Stimulated activated CD4-positive, alpha-beta T cell treated with anti-CD3 and anti-CD28 coated beads, Interleukin-15, amount 100 ng/mL, for 24 hours (primary cell): Measurements from ENCODE around the gene ZNF628.
A peak's percentile ranks its signal among the peaks of the same experiment; 100 is the strongest.

ENCODE experiments used
- DNase-seq: peaks from one replicate; pipeline ENCODE4 v3.0.0-alpha.2; 2020

Gene ZNF628

GRCh38 chr19:55502197-55502952 is 26.0 kb downstream of the ZNF628 start:
- DNase-seq: no peak

GRCh38 chr19:55503157-55503501 is 26.7 kb downstream of the ZNF628 start:
- no peak for DNase-seq

DNA sequence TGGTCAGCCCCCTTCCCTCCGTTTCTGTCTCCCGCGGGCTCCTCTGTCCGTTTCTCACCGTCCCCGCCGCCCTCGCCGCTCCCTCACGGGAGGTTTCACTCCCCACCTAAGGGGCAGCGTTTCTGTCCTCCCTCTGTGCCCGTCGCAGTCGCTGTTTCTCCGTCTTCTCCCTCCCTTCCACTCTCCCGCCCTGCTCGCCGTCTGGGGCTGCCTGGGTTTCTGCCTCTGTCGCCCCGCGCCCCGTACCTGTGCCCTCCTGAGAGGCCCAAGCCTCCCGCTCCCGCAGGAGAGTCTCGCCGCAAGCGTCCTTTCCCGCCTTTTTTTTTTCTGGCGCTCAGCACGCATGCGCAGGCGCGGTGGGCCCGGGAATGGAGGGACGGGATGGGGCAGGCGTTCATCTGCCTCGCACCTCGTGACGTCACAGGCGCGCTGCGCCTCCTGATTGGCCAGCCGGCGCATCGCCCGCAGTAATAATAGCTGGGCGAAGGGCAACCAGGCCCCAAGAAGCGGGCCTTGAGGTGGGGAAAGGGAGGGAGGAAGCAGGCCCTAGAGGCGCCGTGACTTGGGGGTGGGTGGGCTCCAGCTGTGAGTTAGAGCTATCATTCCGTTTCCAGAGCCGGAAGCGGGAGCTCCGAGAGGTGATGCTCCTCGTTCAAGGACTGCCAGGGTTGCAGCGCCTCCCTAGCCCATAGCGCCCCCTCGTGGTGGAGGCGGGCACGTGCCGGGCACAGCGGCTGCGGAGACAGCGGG is 27.3 kb downstream of the ZNF628 start:
- peak; percentile 95 for DNase-seq

GRCh38 chr19:55504252-55504603 is 27.8 kb downstream of the ZNF628 start:
- DNase-seq: no peak

- no peak for DNase-seq
These were observed 28.6 kb downstream of the ZNF628 start for GRCh38 chr19:55504981-55505380.

- DNase-seq: no peak
These were observed 31.7 kb downstream of the ZNF628 start for GRCh38 chr19:55508120-55508519.

- DNase-seq: peak; percentile 93
These were observed 40.6 kb downstream of the ZNF628 start for GRCh38 chr19:55516878-55517620.

DNA sequence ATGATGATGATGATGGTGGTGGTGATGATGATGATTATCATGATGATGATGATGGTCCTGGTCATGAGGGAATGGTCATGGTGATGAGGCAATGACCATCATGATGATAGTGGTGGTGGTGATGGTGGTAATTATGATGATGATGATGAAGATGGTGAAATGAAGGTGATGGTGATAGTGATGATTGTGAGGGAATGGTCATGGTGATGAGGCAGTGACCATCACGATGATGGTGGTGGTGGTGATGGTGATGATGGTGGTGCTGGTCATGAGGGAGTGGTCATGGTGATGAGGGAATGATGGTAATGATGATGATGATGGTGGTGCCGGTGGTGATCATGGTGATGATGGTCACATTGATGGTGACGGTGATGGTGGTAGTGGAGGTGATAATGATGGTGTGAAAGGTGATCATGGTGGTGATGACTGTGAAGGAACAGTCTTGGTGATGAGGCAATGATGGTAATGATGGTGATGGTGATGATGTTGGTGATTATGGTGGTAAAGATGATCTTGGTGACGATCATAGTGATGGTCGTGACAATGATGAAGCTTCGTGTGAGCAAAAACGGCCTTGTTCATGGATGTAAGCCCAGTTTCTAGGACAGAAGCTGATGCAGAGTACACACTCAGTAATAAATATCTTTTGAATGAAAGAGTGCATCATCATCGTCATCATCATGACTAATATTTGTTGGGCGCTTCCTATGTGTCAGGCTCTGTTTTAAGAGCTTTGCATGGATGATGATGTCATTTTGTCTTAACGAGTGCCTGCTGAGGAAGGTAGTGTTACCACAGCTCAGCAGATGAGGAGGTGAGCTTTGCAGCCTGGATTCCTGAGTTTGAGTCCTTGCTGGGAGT is 43.3 kb downstream of the ZNF628 start:
- DNase-seq: no peak

DNA sequence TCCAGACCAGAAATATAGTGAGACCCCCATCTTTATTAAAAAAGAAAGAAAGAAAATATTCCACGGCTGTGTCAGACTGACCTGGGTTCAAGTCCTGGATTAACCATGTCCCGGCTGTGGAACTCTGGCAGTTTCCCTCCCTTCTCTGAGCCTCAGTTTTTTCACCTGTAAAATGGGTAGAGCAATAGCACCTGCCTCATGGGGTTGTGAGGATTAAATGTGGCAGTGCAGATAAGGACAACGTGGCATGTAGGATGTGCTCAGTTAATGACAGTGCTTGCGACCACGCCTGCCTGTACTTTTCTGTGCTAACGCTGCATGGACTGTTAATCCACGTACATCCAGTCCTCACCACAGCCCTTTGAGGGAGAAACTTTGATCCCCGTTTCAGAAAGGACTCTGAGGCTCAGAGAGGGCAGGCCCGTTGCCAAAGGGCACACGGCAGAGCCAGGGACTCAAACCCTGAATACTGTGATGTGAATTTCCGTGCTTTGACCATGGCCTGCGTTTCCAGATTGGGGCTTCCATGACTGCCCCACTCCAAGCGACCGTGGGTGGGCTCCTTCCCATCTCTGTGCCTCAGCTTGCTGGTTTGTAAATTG is 44.4 kb downstream of the ZNF628 start:
- DNase-seq: no peak

GRCh38 chr19:55525289-55526101 is 49.1 kb downstream of the ZNF628 start:
- no peak for DNase-seq

DNA sequence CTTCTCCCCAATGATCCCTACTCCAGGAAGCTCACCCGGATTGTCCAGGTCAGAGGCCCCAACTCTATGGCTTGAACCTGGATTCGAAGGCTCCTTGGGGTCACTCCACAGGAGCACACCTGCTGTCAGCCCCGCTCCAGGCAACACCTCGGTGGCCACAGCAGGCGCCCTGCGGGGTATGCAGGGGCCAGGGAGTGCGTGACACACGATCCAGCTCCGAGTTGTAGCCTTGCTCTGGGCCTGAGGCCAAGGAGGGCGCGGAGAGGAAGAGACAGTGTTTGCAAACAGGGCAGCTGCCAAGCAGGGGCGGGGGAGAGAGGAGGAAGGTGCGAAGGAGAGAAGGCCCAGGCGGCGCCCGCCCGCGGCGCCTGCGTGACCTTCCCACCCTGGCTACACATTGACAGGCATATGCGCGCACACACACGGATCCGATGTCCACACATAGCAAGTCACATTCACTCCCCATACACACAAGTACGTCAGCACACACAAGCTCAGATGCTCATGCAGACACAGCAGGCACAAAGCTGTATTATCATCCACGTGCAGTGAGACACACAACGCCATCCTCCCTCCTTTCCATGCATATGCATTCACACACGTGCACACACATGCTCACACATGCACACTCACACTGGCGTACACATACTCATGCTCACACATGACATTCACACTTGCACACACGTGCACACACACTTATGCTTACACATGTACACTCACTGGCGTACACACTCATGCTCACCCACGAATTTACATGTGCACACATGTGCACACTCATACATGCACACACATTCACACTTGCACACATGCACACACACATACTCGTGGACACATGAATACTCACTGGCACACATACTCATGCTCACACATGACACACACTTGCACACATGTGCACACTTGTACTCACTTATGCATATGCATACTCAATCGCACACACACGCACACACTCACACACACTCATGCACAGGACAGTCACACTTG is 50.1 kb downstream of the ZNF628 start:
- DNase-seq: no peak

DNA sequence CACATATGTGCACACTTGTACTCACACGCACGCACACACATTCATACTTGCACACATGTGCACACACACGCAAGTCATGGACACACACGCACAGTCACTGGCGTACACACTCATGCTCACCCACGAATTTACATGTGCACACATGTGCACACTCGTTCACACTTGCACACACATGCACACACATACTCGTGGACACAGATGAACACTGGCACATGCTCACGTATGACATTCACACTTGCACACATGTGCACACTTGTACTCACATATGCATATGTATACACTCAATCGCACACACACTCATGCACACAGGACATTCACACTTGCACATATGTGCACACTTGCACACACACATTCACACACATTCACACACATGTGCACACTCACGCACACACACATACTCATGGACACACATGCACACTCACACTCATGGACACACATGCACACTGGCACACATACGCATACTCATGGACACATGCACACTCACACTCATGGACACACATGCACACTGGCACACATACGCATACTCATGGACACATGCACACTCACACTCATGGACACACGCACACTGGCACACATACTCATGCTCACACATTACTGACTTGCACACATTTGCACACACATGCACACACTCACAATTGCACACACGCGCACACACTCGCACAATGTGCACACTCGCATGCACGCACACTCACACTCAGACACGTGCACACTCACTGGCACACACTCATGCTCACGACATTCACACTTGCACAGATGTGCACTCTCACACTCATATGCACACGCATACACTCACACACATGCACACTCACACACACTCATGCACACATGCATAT is 51.0 kb downstream of the ZNF628 start:
- DNase-seq: no peak

- no peak for DNase-seq
These were observed 51.8 kb downstream of the ZNF628 start for GRCh38 chr19:55528030-55528803.

GRCh38 chr19:55529636-55530234 is 53.3 kb downstream of the ZNF628 start:
- no peak for DNase-seq

- DNase-seq: no peak
These were observed 54.6 kb downstream of the ZNF628 start for GRCh38 chr19:55530996-55531395.
